Measurements from ENCODE around the gene STON1. TPM values are rescaled to one million over a fixed set of nuclear protein-coding genes. Genes with fewer than 3 reads are reported as not detected.

The STON1 gene
- total and polyA plus RNA-seq, 2 of the 8 experiments (the other 6 are each of a cell fraction or from before 2014, with no cell fraction given), result 5.0 to 10.1 TPM

DNA sequence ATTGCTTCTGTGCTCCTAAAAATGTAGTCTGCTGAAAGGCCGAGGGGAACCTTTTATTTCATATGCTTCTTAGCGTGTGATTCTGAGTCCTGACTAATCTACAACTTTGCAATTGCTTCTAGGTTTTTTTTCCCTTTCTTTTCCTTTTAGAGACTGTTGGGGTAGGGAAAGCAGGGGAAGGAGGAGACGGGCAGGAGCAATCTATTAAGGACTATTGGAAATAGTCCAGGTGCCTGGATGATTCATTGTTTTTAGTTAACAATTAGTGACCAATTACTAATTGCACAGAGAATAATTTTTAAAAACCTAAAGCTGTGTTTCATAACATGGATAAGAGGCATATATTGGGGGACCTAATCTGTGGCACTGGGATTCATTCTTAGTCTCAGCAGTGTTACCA, 49.4 kb upstream of the STON1 start:
- Histone ChIP-seq H3K56ac (replicated peaks; ENCODE audit: insufficient read length, low read depth, low read length) (no peak overlapping the region), H4K91ac (replicated peaks; ENCODE audit: insufficient read length, low read length) (no peak overlapping the region), H2BK12ac (ENCODE audit: low read depth, low read length) (no peak overlapping the region), H3K9me3 (ENCODE audit: insufficient read depth in 2 of 2, low read depth in 1 of 2, low read length in 1 of 2) (no peaks in the 10 kb centered on the region), H4K5ac (ENCODE audit: insufficient read length, low read depth, low read length) (no peak overlapping the region), H2BK5ac (ENCODE audit: low read depth, low read length) (no peak overlapping the region), H3K79me1 (ENCODE audit: low read depth, low read length) (no peaks in the 10 kb centered on the region), H2BK20ac (ENCODE audit: low read length) (no peak overlapping the region), H3K27ac (ENCODE audit: low read depth, low read length) (no peak overlapping the region), H3K4me3 (ENCODE audit: extremely low read depth in 1 of 4, insufficient read depth in 2 of 4, low read depth in 3 of 4, low read length in 4 of 4) (no peak overlapping the region), H2AK5ac (ENCODE audit: low read depth, low read length) (no peak overlapping the region), H3K14ac (ENCODE audit: insufficient read length) (no peak overlapping the region), H3K23me2 (ENCODE audit: low read depth, low read length) (no peaks in the 10 kb centered on the region), H2BK120ac (replicated peaks; ENCODE audit: low read depth, low read length) (no peak overlapping the region), H3K18ac (ENCODE audit: extremely low read depth, low read length) (no peak overlapping the region), H3K36me3 (ENCODE audit: control insufficient read depth in 2 of 4, insufficient read depth in 4 of 4, low read length in 3 of 4) (peaks cover 0 to 21% (median 8%) of the 10 kb centered on the region in 4 experiments; a peak in 6 of 8 replicates), H2AFZ (ENCODE audit: low read length) (no peak overlapping the region), H3K4ac (replicated peaks; ENCODE audit: insufficient read length, low read depth, low read length) (no peak overlapping the region), H4K8ac (ENCODE audit: extremely low read depth, insufficient read depth, low read length) (no peak overlapping the region), H3K27me3 (replicated peaks in 1 of 4; ENCODE audit: control insufficient read depth in 3 of 4, extremely low read depth in 1 of 4, insufficient read depth in 3 of 4, low read length in 3 of 4) (no peaks in the 10 kb centered on the region), H3K23ac (ENCODE audit: insufficient read length) (no peak overlapping the region), H2BK15ac (ENCODE audit: low read length) (no peak overlapping the region), H3K4me2 (ENCODE audit: insufficient read depth in 1 of 2, low read depth in 2 of 2, low read length in 2 of 2) (no peak overlapping the region), H3K79me2 (ENCODE audit: control insufficient read depth in 1 of 2, insufficient read depth in 2 of 2, low read length in 2 of 2) (no peaks in the 10 kb centered on the region), H3K9ac (replicated peaks in 1 of 4; ENCODE audit: extremely low read depth in 1 of 4, low read depth in 3 of 4, low read length in 3 of 4) (no peak overlapping the region), H4K20me1 (replicated peaks in 1 of 2; ENCODE audit: control insufficient read depth in 1 of 2, insufficient read depth in 2 of 2, low read length in 2 of 2) (no peaks in the 10 kb centered on the region), H3K4me1 (replicated peaks in 1 of 4; ENCODE audit: control insufficient read depth in 3 of 4, insufficient read depth in 4 of 4, low read length in 3 of 4) (no peaks in the 10 kb centered on the region)
- no peak for TF ChIP-seq SAP30 (IDR thresholded peaks at IDR 0.05; ENCODE audit: insufficient read depth, insufficient replicate concordance, low read length)
- ChIA-PET POLR2A (ENCODE audit: partially characterized antibody) (no interaction called here), CTCF (ENCODE audit: partially characterized antibody) (no interaction called here)
- FAIRE-seq (no peak), DNase-seq (ENCODE audit: low read depth in 1 of 2, low spot score in 2 of 2) (no peak)
- WGBS, 2 experiments (ENCODE audit: extremely low coverage in 1 of 2, insufficient coverage in 1 of 2, insufficient read length in 1 of 2, insufficient replicate concordance in 2 of 2, low coverage in 1 of 2, low lambda C conversion rate in 2 of 2, missing lambda C conversion rate in 1 of 2), result 82% methylated on average over 3 of the region's 3 CpGs; no CpG with 5 or more reads in 1 of the 2 experiments
